ENCODE results near the gene SOS1.
A peak's percentile ranks its signal among the peaks of the same experiment; 100 is the strongest.
"Not testable (repeated sequence)": the region's sequence is repeated elsewhere in the genome, so short reads cannot be mapped to it uniquely, and the experiment has no call there.

The SOS1 gene

DNA sequence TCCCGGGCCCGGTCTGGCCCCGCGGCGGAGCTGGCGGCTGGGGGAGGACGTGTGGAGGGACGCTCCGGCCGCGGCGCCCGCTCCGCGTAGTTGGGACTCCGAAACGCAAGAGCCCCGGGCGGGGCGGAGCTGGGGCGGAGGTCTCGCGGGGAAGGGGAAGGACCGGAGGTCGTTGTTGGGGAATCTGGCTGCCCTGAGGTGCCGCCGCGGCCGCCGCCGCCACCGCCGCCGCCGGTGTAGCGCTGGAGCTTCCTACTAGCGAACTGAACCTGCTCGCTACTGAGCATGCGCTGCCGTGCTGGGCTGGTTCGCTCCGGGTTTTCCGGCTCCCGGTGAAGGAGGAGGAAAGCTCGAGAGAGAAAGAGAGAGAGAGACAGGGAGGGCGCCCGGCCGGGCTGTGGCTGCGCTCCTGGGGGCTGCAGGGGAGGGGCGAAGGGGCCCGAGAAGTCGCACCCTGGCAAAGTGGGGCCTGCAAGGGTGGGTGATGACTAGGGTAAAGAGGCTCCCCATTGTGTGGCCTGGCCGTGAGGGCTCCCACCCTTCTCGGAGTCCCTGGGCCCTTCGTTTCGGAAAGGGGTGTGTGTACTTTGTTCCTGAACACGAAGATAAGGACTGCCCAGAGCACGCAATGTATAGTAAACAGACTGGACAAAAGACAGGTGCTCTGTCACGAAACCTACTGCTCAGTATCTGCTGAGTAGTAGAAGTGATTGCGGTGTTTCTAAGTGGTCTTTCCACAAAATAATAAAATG is at the start of gene SOS1:
SOS1 (minus strand) TSS at position 281 of the 752 bp plus-strand sequence. CDS start 629 bp downstream, outside the sequence.
- DNase-seq (ENCODE audit: low read depth, low spot score) = peak; percentile 60

DNA sequence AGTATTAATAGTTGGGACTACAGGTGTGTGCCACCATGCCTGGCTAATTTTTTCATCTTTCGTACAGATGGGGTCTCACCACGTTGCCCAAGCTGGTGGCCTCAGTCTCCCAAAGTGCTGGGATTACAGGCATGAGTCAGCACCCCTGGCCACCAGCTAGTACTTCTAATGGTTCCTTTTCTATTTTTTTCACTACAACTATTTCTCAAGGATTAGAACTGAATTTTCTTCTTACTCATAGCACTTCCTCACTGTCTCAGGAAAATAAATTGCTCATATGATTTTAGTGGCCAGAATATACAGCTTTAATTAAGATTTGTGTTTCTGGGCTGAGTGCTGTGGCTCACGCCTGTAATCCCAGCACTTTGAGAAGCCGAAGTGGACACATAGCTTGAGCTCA is 43.2 kb upstream of the SOS1 start:
- DNase-seq (ENCODE audit: low read depth, low spot score) = no peak

- no peak for DNase-seq (ENCODE audit: low read depth, low spot score)
These were observed 40.1 kb upstream of the SOS1 start for GRCh38 chr2:39160982-39161381.

GRCh38 chr2:39159283-39159682 is 38.4 kb upstream of the SOS1 start:
- DNase-seq (ENCODE audit: low read depth, low spot score) = no peak

DNA sequence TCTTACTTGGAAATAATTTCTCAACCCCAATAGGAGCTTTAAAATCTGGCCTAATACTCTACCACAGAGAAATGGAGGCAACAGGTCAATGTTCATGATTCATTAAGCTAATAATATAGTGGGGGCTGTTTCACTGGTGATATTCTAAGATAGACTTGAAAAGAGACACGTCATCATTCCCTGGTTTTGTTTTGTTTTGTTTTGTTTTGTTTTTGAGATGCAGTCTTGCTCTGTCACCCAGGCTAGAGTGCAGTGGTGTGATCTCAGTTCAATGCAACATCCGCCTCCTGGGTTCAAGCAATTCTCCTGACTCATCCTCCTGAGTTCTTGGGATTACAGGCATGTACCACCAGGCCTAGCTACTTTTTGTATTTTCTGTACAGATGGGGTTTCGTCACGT is 37.5 kb upstream of the SOS1 start:
- no peak for DNase-seq (ENCODE audit: low read depth, low spot score)

GRCh38 chr2:39156846-39157245 is 36.0 kb upstream of the SOS1 start:
- no peak for DNase-seq (ENCODE audit: low read depth, low spot score)

DNA sequence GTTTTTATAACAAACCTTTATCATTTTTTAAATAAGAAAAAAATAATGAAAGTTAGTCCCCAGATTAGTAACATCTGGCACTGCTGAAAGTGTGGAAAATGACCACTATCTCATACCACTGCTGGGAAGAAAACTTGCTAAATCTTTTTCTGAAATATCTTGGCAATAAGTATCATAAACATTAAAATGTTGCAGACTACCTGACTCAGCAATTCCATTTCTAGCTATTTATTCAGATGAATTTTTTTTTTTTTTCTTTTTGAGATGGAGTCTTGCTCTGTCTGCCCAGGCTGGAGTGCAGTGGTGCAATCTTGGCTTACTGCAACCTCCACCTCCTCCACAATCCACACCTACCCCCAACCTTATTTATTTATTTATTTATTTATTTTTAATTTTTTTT is 35.3 kb upstream of the SOS1 start:
- no peak for DNase-seq (ENCODE audit: low read depth, low spot score)

GRCh38 chr2:39155573-39155972 is 34.7 kb upstream of the SOS1 start:
- not testable (repeated sequence) for DNase-seq (ENCODE audit: low read depth, low spot score)

- DNase-seq (ENCODE audit: low read depth, low spot score) = peak; percentile 30
These were observed 34.1 kb upstream of the SOS1 start for GRCh38 chr2:39154944-39155343.

GRCh38 chr2:39153312-39153711 is 32.5 kb upstream of the SOS1 start:
- DNase-seq (ENCODE audit: low read depth, low spot score) = no peak

DNA sequence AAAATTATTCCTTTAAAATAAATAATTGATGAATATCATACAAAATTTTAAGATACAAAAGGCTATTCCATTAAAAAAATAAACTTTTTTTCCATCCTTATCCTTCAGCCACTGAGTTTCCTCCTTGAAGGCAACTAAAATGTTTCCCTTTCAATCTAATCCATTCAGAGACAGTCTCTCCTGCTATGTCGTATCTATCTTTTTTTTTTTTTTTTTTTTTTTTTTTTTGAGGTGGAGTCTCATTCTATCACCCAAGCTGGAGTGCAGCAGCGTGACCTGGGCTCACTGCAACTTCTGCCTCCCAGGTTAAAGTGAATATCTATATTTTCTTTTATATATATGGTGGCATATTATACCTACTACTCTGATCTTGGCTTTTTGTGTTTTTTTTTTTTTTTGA is 31.7 kb upstream of the SOS1 start:
- no peak for DNase-seq (ENCODE audit: low read depth, low spot score)

GRCh38 chr2:39150890-39151497 is 30.1 kb upstream of the SOS1 start:
- DNase-seq (ENCODE audit: low read depth, low spot score) = no peak

DNA sequence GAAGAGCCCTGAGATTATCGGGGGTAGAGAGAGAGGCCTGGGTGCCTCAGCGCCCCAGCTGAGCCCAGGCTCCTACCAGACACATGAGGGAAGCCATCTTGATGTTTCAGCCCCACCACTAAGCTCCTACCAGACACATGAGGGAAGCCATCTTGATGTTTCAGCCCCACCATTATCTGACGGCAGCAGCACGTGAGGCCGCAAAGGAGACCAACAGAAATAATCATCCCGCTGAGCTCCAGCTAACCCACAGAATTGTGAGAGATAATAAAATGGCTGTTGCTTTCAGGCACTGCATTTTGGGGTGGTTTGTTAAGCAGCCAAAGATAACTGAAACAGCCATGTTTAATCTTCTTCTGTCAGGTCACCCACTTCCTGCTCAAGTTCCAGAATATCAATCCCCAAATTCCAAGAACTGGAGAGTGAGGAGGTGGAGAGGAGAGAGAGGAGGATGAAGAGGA is 29.3 kb upstream of the SOS1 start:
- no peak for DNase-seq (ENCODE audit: low read depth, low spot score)

DNA sequence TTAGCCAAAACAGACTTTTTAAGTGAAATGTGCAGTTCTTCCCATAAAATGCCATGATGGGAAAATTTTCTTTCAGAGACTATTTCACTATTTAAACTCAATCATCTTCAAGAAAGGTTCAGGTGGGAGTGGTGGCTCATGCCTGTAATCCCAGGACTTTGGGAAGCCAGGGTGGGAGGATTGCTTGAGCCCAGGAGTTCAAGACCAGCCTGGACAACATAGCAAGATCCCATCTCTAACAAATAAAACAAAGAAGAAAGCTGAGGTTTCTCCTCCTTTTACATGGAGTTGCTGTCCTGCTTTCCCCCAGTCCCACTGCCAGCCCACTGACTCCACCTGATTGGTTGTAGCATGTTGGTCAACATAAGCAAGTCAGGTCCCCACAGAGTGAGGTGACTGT is 25.8 kb upstream of the SOS1 start:
- DNase-seq (ENCODE audit: low read depth, low spot score) = no peak

DNA sequence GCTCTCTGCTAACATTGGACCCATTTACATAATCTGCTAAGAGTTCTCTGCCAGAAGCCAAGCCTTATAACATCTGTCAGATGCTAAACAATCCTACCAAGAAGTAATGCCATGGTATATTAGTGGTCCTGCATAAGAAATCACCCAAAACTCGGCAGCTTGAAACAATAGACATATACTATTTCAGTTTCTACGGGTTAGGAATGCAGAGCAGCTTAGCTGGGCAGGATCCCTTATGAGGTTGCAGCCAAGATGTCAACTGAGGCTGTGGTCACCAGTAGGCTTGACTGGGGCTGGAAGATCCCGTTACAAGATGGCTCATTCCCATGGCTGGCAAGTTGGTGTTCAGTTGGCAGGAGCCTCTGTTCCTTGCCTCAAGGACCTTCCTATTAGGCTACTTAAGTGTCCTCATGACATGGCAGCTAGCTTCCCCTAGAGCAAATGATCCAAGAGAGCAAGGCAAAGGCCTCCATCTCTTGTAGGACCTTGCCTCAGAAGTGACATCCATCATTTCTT is 25.1 kb upstream of the SOS1 start:
- DNase-seq (ENCODE audit: low read depth, low spot score) = no peak

DNA sequence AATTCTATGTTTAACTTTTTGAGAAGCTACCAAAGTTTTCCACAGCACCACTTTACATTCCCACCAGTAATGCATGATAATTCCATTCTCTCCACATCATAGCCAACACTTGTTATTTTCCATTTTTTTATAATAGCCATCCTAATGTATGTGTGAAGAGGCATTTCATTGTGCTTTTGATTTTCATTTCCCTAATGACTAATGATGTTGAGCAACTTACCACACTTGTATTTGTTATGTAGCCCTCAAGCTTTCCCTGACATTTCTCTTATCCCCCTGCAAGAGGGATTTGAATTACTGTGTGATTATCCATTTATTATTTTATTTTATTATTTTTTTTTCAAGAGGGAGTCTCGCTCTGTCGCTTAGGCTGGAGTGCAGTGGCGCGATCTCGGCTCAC is 23.6 kb upstream of the SOS1 start:
- no peak for DNase-seq (ENCODE audit: low read depth, low spot score)

- DNase-seq (ENCODE audit: low read depth, low spot score) = no peak
These were observed 22.2 kb upstream of the SOS1 start for GRCh38 chr2:39142904-39143605.

GRCh38 chr2:39141334-39142271 is 20.8 kb upstream of the SOS1 start:
- DNase-seq (ENCODE audit: low read depth, low spot score) = no peak

DNA sequence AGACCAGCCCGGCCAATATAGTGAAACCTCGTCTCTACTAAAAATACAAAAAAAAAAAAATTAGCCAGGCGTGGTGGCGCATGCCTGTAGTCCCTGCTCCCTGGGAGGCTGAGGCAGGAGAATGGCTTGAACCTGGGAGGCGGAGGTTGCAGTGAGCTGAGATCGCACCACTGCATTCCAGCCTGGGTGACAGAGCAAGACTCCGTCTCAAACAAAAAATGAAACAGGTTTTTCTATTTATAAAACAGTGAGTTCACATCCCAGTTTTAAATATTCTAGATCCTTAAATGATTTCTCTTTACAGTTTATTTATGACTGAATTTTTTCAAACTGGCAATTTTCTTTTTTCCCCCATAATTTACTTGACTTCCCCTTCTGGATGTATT is 20.1 kb upstream of the SOS1 start:
- not testable (repeated sequence) for DNase-seq (ENCODE audit: low read depth, low spot score)

- DNase-seq (ENCODE audit: low read depth, low spot score) = no peak
These were observed 19.5 kb upstream of the SOS1 start for GRCh38 chr2:39140322-39140847.

Data from iPS DF 19.7 (cell line).